A673 (cell line): ENCODE measurements around the gene ALDH5A1. TPM values are rescaled to one million over a fixed set of nuclear protein-coding genes. Genes with fewer than 3 reads are reported as not detected.

Experiments used
- BruUV-seq: library from RNA; stranded (reverse); fragments of 400-500 nt; replicated peaks from 2 replicates; lab custom pipeline; 2021; lab: Mats Ljungman, UMichigan
- CTCF ChIA-PET: fragments of 300-600 bp; sonication (Branson Sonifier 250); formaldehyde crosslinking; loops from one replicate; lab custom pipeline; 2022; ENCODE audit warnings: antibody characterized with exemption; lab: Charles Lee
- POLR2A ChIA-PET: fragments of 300-600 bp; sonication (Branson Sonifier 250); formaldehyde crosslinking; loops from one replicate; lab custom pipeline; 2022; ENCODE audit warnings: antibody characterized with exemption; ENCODE audit not compliant: low non-redundant PET; lab: Charles Lee
- DNase-seq: peaks from one replicate; pipeline ENCODE4 v3.0.0-alpha.2; 2015; ENCODE audit warnings: low spot score
- H3K27ac ChIP-seq: fragments of 200-600 bp; sonication (generic); 2 replicates; pipeline ENCODE4 v1.5.1; 2016; ENCODE audit warnings: mixed run types, low read depth, mild to moderate bottlenecking, mixed read lengths, antibody characterized with exemption, low read length; ENCODE audit not compliant: poor library complexity, severe bottlenecking
- H3K27me3 ChIP-seq: fragments of 200-600 bp; sonication (generic); replicated peaks from 2 replicates; pipeline ENCODE4 v1.6.1; 2017; ENCODE audit warnings: mixed run types, low read depth, mild to moderate bottlenecking, mixed read lengths, antibody characterized with exemption, low read length; ENCODE audit not compliant: insufficient read depth, poor library complexity
- H3K36me3 ChIP-seq: fragments of 200-600 bp; sonication (generic); 2 replicates; pipeline ENCODE4 v1.6.1; 2016; ENCODE audit warnings: mixed run types, mild to moderate bottlenecking, mixed read lengths, antibody characterized with exemption, low read length; ENCODE audit not compliant: insufficient read depth, poor library complexity, severe bottlenecking
- H3K4me1 ChIP-seq: fragments of 200-600 bp; sonication (generic); 2 replicates; pipeline ENCODE4 v1.6.1; 2017; ENCODE audit warnings: mixed run types, mild to moderate bottlenecking, mixed read lengths, antibody characterized with exemption, low read length; ENCODE audit not compliant: insufficient read depth, poor library complexity, severe bottlenecking
- H3K4me3 ChIP-seq: fragments of 200-600 bp; sonication (generic); 2 replicates; pipeline ENCODE4 v1.5.1; 2016; ENCODE audit warnings: low read depth, mixed run types, mild to moderate bottlenecking, mixed read lengths, low read length; ENCODE audit not compliant: poor library complexity, severe bottlenecking
- H3K9me3 ChIP-seq: fragments of 200-600 bp; sonication (generic); 2 replicates; pipeline ENCODE4 v1.6.1; 2016; ENCODE audit warnings: mixed run types, low read depth, mild to moderate bottlenecking, mixed read lengths, antibody characterized with exemption, low read length; ENCODE audit not compliant: poor library complexity, severe bottlenecking
- CTCF ChIP-seq: fragments of 300-800, 200-600 bp; sonication (generic); conservative IDR thresholded peaks from 2 replicates; pipeline ENCODE4 v1.5.1; 2017; ENCODE audit warnings: low read depth, mild to moderate bottlenecking, antibody characterized with exemption, low read length, moderate library complexity, mixed read lengths
- EZH2 ChIP-seq: fragments of 200-600 bp; sonication (generic); IDR thresholded peaks from 2 replicates; pipeline ENCODE4 v1.6.1; 2017; ENCODE audit warnings: borderline replicate concordance, low read depth, mild to moderate bottlenecking, mixed read lengths, antibody characterized with exemption, low read length; ENCODE audit not compliant: poor library complexity, severe bottlenecking
- intact Hi-C: fragments of 100-400 bp; cut with micrococcal nuclease; formaldehyde crosslinking; loops from one replicate; pipeline ENCODE4 v1.10.0; 2022; ENCODE audit not compliant: unreplicated experiment
- total RNA-seq: library from RNA; stranded (reverse); gene quantifications from 2 replicates; pipeline ENCODE4 v1.2.3, GENCODE V29; 2021

Gene ALDH5A1
- total RNA-seq, 1 experiment from 2014 or later: 4.1 TPM

GRCh38 chr6:24565196-24565595, 70.4 kb downstream of the ALDH5A1 start:
- no TSS peak for BruUV-seq
- Histone ChIP-seq H3K27ac (no peak overlapping the region), H3K4me3 (no peak overlapping the region), H3K27me3 (no peaks in the 10 kb centered on the region), H3K9me3 (no peaks in the 10 kb centered on the region), H3K4me1 (no peaks in the 10 kb centered on the region), H3K36me3 (no peaks in the 10 kb centered on the region)
- ChIA-PET CTCF (interaction anchor here (0.6 kb wide), 1 partner anchor 33 kb away, joined by 3 read pairs; no protein-coding TSS in a partner anchor), POLR2A (no interaction called here)
- intact Hi-C loops: no loop called here
- no peak for DNase-seq
- TF ChIP-seq EZH2: no peak
- TF ChIP-seq CTCF: no peak

DNA sequence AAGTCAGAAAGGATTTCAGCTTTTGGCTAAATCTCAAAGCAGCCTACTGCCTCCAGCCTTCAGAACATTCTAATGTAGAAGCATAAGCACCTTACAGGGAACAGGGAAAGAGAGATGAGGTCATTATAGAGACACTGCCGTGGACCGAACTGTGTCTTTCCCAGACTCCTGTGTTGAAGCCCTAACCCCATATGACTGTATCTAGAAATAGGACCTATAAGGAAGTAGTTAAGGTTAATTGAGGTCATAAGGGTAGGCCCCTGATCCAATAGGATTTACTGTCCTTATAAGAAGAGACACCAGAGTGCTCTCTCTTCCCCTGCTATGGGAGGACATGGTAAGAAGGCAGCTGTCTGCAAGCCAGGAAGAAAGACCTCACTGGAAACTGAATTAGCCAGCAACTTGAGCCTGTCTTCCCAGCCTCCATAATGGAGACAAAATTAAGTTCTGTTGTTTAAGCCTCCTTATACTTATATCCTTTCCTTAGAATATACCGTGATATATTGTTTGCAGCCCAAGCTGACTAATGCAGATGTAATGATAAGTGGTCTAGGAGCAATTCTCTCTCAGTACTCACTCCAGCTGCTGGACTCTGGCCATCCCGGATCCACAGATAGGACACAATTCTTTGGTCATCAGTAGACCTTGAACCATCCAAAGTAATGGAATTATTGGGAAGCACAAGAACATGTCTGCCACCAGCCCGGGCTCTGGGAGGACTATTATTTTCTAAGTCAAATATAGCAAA, 71.4 kb downstream of the ALDH5A1 start:
- intact Hi-C loops: no loop called here
- H3K4me3 ChIP-seq: no peak overlapping the region
- no peaks in the 10 kb centered on the region for H3K4me1 ChIP-seq
- no peak for DNase-seq
- H3K27me3 ChIP-seq: no peaks in the 10 kb centered on the region
- BruUV-seq: no TSS peak
- H3K9me3 ChIP-seq: no peaks in the 10 kb centered on the region
- no peak overlapping the region for H3K27ac ChIP-seq
- ChIA-PET POLR2A (no interaction called here), CTCF (no interaction called here)
- TF ChIP-seq EZH2 (no peak), CTCF (no peak)
- H3K36me3 ChIP-seq: no peaks in the 10 kb centered on the region

- TF ChIP-seq CTCF (no peak), EZH2 (no peak)
- Histone ChIP-seq H3K27ac (no peak overlapping the region), H3K4me1 (no peaks in the 10 kb centered on the region), H3K36me3 (no peaks in the 10 kb centered on the region), H3K4me3 (no peak overlapping the region), H3K27me3 (no peaks in the 10 kb centered on the region), H3K9me3 (no peaks in the 10 kb centered on the region)
- ChIA-PET CTCF (no interaction called here), POLR2A (no interaction called here)
- no TSS peak for BruUV-seq
- DNase-seq: no peak
- intact Hi-C loops: no loop called here
These were observed 73.9 kb downstream of the ALDH5A1 start for GRCh38 chr6:24568683-24569082.
